Activated CD4-positive, alpha-beta T cell treated with anti-CD3 and anti-CD28 coated beads for 36 hours (primary cell): Measurements from ENCODE around the gene SMIM5. TPM values are rescaled to one million over a fixed set of nuclear protein-coding genes. Genes with fewer than 3 reads are reported as not detected.

Experiments
- ATAC-seq: fragments of 200-7000 bp; cut with Tn5 transposase; one replicate; pipeline ENCODE4 v1.10.0; 2021; ENCODE audit warnings: mild to moderate bottlenecking, moderate library complexity
- CTCF ChIA-PET: fragments of 350-600 bp; sonication (Branson Sonifier 250); formaldehyde crosslinking; loops from one replicate; lab custom pipeline; 2021; ENCODE audit warnings: antibody characterized with exemption; lab: Charles Lee
- POLR2A ChIA-PET: fragments of 350-600 bp; sonication (Branson Sonifier 250); formaldehyde crosslinking; loops from one replicate; lab custom pipeline; 2021; ENCODE audit warnings: antibody characterized with exemption, inconsistent platforms; lab: Charles Lee
- DNase-seq: peaks from one replicate; pipeline ENCODE4 v3.0.0-alpha.2; 2020
- H3K27ac Mint-ChIP-seq: one replicate; pipeline ENCODE4 v1.8.0; 2021; ENCODE audit warnings: mixed read lengths
- H3K27me3 Mint-ChIP-seq: one replicate; pipeline ENCODE4 v1.8.0; 2021; ENCODE audit warnings: mixed read lengths
- H3K36me3 Mint-ChIP-seq: one replicate; pipeline ENCODE4 v1.8.0; 2021; ENCODE audit warnings: low read depth, mixed read lengths
- H3K4me1 Mint-ChIP-seq: one replicate; pipeline ENCODE4 v1.8.0; 2021; ENCODE audit warnings: mixed read lengths
- H3K4me3 Mint-ChIP-seq: one replicate; pipeline ENCODE4 v1.8.0; 2021; ENCODE audit warnings: mild to moderate bottlenecking, moderate library complexity, mixed read lengths
- H3K9me3 Mint-ChIP-seq: one replicate; pipeline ENCODE4 v1.8.0; 2021; ENCODE audit warnings: low read depth, mixed read lengths
- intact Hi-C, 2 experiments: fragments of 100-400 bp; cut with DNase I in 1 of 2; cut with micrococcal nuclease in 1 of 2; formaldehyde crosslinking; loops; one replicate each; pipeline versions ENCODE4 v1.14.2 to v1.15.1; 2022 to 2024; cut with DNase I, micrococcal nuclease
- total RNA-seq, 2 experiments: library from RNA; stranded (reverse); gene quantifications; one replicate each; pipeline ENCODE4 v1.2.3, GENCODE V29; 2021

SMIM5 gene
- total RNA-seq, 2 experiments from 2014 or later, result 0.12 to 0.14 TPM

- Mint-ChIP-seq H3K27me3 (no peaks in the 10 kb centered on the region), H3K4me1 (no peaks in the 10 kb centered on the region), H3K9me3 (no peaks in the 10 kb centered on the region), H3K36me3 (no peaks in the 10 kb centered on the region), H3K27ac (no peak overlapping the region), H3K4me3 (no peak overlapping the region)
- DNase-seq, result no peak
- intact Hi-C loops, result no loop called here
- CTCF ChIA-PET, result interaction anchor here (1.1 to 1.6 kb wide), 2 partner anchors 25 to 121 kb away, joined by 4 to 6 read pairs; no protein-coding TSS in a partner anchor
- ATAC-seq, result no peak
- POLR2A ChIA-PET, result no interaction called here
Observed at GRCh38 chr17:75626496-75627038, 6.7 kb upstream of the SMIM5 start.

- ChIA-PET POLR2A (no interaction called here), CTCF (interaction anchor here (0.6 to 1.1 kb wide), 2 partner anchors 121 to 200 kb away, joined by 3 to 4 read pairs; no protein-coding TSS in a partner anchor)
Observed at GRCh38 chr17:75627094-75627493, 6.1 kb upstream of the SMIM5 start.

GRCh38 chr17:75628425-75628824 is 4.8 kb upstream of the SMIM5 start:
- no peak for ATAC-seq
- Mint-ChIP-seq H3K27me3 (no peaks in the 10 kb centered on the region), H3K4me3 (no peak overlapping the region), H3K9me3 (no peaks in the 10 kb centered on the region), H3K27ac (no peak overlapping the region), H3K36me3 (no peaks in the 10 kb centered on the region), H3K4me1 (peaks cover 2% of the 10 kb centered on the region)
- CTCF ChIA-PET, result interaction anchor here (1.2 to 10.5 kb wide), 2 partner anchors 91 to 119 kb away, joined by 4 to 242 read pairs; no protein-coding TSS in a partner anchor
- intact Hi-C loops, result no loop called here
- POLR2A ChIA-PET, result no interaction called here
- no peak for DNase-seq

More at GRCh38 chr17:75627094-75627493, 6.1 kb upstream of the SMIM5 start:
- Mint-ChIP-seq H3K27me3 (no peaks in the 10 kb centered on the region), H3K36me3 (no peaks in the 10 kb centered on the region), H3K4me3 (no peak overlapping the region), H3K27ac (no peak overlapping the region), H3K9me3 (no peaks in the 10 kb centered on the region), H3K4me1 (no peaks in the 10 kb centered on the region)
- DNase-seq, result no peak
- no peak for ATAC-seq
- intact Hi-C loops, result no loop called here

GRCh38 chr17:75629157-75629556 is 4.1 kb upstream of the SMIM5 start:
- Mint-ChIP-seq H3K27ac (no peak overlapping the region), H3K4me1 (peaks cover 5% of the 10 kb centered on the region), H3K36me3 (no peaks in the 10 kb centered on the region), H3K4me3 (no peak overlapping the region), H3K27me3 (no peaks in the 10 kb centered on the region), H3K9me3 (no peaks in the 10 kb centered on the region)
- ChIA-PET POLR2A (no interaction called here), CTCF (interaction anchor here (1.2 to 10.5 kb wide), 3 partner anchors 12 to 119 kb away, joined by 4 to 242 read pairs (median 11); no protein-coding TSS in a partner anchor)
- ATAC-seq (no peak), DNase-seq (no peak)
- intact Hi-C loops, result no loop called here

- ChIA-PET CTCF (interaction anchor here (2.6 to 10.5 kb wide), 2 partner anchors 11 to 117 kb away, joined by 11 to 242 read pairs; no protein-coding TSS in a partner anchor), POLR2A (no interaction called here)
- Mint-ChIP-seq H3K36me3 (no peaks in the 10 kb centered on the region), H3K4me1 (peaks cover 5% of the 10 kb centered on the region), H3K4me3 (no peak overlapping the region), H3K9me3 (no peaks in the 10 kb centered on the region), H3K27ac (no peak overlapping the region), H3K27me3 (no peaks in the 10 kb centered on the region)
- intact Hi-C loops, result no loop called here
- ATAC-seq (no peak), DNase-seq (no peak)
Observed at GRCh38 chr17:75630071-75630917, 2.9 kb upstream of the SMIM5 start.

- ChIA-PET CTCF (interaction anchor here (2.6 to 10.5 kb wide), 4 partner anchors 10 to 116 kb away, joined by 11 to 242 read pairs (median 29); a partner anchor contains a TSS), POLR2A (no interaction called here)
- Mint-ChIP-seq H3K4me3 (no peak overlapping the region), H3K4me1 (peaks cover 5% of the 10 kb centered on the region), H3K27me3 (no peaks in the 10 kb centered on the region), H3K27ac (no peak overlapping the region), H3K9me3 (no peaks in the 10 kb centered on the region), H3K36me3 (no peaks in the 10 kb centered on the region)
- no peak for DNase-seq
- intact Hi-C loops, result no loop called here
- ATAC-seq, result no peak
Observed at GRCh38 chr17:75631353-75631752, 1.9 kb upstream of the SMIM5 start.

- ATAC-seq (no peak), DNase-seq (no peak)
- Mint-ChIP-seq H3K27ac (no peak overlapping the region), H3K36me3 (no peaks in the 10 kb centered on the region), H3K4me1 (peaks cover 5% of the 10 kb centered on the region), H3K4me3 (no peak overlapping the region), H3K9me3 (no peaks in the 10 kb centered on the region), H3K27me3 (no peaks in the 10 kb centered on the region)
- POLR2A ChIA-PET, result interaction anchor here (0.8 to 1.3 kb wide), 3 partner anchors 46 to 115 kb away, joined by 3 to 7 read pairs (median 6); no protein-coding TSS in a partner anchor
- CTCF ChIA-PET, result interaction anchor here (0.5 to 10.5 kb wide), 41 partner anchors 9 to 382 kb away, joined by 3 to 242 read pairs (median 5); partner anchors contain the start of genes RECQL5 and SAP30BP
- intact Hi-C loops, result no loop called here
Observed at GRCh38 chr17:75632428-75632827, 806 bp upstream of the SMIM5 start.

GRCh38 chr17:75633486-75634375 is 497 bp downstream of the SMIM5 start:
- peak; percentile 76 for DNase-seq
- Mint-ChIP-seq H3K27me3 (no peaks in the 10 kb centered on the region), H3K4me1 (peaks cover 5% of the 10 kb centered on the region), H3K27ac (no peak overlapping the region), H3K36me3 (no peaks in the 10 kb centered on the region), H3K9me3 (no peaks in the 10 kb centered on the region), H3K4me3 (no peak overlapping the region)
- intact Hi-C loops, result loop anchor here (1.0 kb wide), 2 partner anchors 117 to 207 kb away; no protein-coding TSS in a partner anchor
- POLR2A ChIA-PET, result interaction anchor here (0.8 to 1.3 kb wide), 2 partner anchors 90 to 114 kb away, joined by 3 to 7 read pairs; no protein-coding TSS in a partner anchor
- ATAC-seq, result peak; percentile 48
- CTCF ChIA-PET, result interaction anchor here (0.6 to 10.5 kb wide), 37 partner anchors 8 to 573 kb away, joined by 3 to 242 read pairs (median 4); a partner anchor contains a TSS

GRCh38 chr17:75634376-75634740 is 1.1 kb downstream of the SMIM5 start:
- peaks cover 5% of the 10 kb centered on the region for H3K4me1 Mint-ChIP-seq
- H3K27ac Mint-ChIP-seq, result no peak overlapping the region
- no peak overlapping the region for H3K4me3 Mint-ChIP-seq
- ATAC-seq (no peak), DNase-seq (no peak)
- no peaks in the 10 kb centered on the region for H3K27me3 Mint-ChIP-seq
- POLR2A ChIA-PET, result no interaction called here
- no peaks in the 10 kb centered on the region for H3K36me3 Mint-ChIP-seq
- intact Hi-C loops, result no loop called here
- CTCF ChIA-PET, result interaction anchor here (0.6 to 10.5 kb wide), 15 partner anchors 11 to 521 kb away, joined by 3 to 242 read pairs (median 9); a partner anchor contains a TSS
- no peaks in the 10 kb centered on the region for H3K9me3 Mint-ChIP-seq

- intact Hi-C loops, result no loop called here
- no peaks in the 10 kb centered on the region for H3K36me3 Mint-ChIP-seq
- H3K9me3 Mint-ChIP-seq, result no peaks in the 10 kb centered on the region
- DNase-seq (no peak), ATAC-seq (no peak)
- H3K27me3 Mint-ChIP-seq, result no peaks in the 10 kb centered on the region
- H3K4me1 Mint-ChIP-seq, result peaks cover 5% of the 10 kb centered on the region
- POLR2A ChIA-PET, result no interaction called here
- H3K27ac Mint-ChIP-seq, result no peak overlapping the region
- CTCF ChIA-PET, result interaction anchor here (0.8 to 10.5 kb wide), 6 partner anchors 11 to 362 kb away, joined by 3 to 242 read pairs (median 18); a partner anchor contains a TSS
- H3K4me3 Mint-ChIP-seq, result no peak overlapping the region
Observed at GRCh38 chr17:75634754-75635609, 1.7 kb downstream of the SMIM5 start.
